NCI-H1105 (cell line): ENCODE data around the gene NEURL1B.

Experiments used
- DNase-seq: peaks from one replicate; lab custom pipeline; 2025; lab: John Stamatoyannopoulos, UW

The NEURL1B gene

DNA sequence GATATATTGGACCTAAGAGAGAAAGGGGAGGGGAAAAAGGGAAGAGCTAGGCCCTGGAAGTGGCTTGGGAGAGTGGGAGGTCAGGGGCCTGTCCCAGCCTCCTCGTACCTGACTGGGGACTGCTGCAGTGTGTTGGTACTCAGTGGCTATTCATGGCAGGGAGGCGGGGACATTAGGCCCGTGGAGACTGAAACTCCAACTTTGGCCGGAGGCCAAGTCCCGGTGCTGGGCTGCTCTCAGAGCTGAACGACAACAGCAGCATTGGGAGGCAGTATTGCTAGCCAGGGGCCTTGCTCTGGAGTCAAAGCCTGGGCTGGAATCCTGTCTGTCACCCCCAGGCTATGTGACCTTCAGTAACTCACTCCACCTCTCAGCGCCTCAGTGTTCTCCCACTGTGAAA lies 37.8 kb downstream of the NEURL1B start:
- DNase-seq, result peak; percentile 7

DNA sequence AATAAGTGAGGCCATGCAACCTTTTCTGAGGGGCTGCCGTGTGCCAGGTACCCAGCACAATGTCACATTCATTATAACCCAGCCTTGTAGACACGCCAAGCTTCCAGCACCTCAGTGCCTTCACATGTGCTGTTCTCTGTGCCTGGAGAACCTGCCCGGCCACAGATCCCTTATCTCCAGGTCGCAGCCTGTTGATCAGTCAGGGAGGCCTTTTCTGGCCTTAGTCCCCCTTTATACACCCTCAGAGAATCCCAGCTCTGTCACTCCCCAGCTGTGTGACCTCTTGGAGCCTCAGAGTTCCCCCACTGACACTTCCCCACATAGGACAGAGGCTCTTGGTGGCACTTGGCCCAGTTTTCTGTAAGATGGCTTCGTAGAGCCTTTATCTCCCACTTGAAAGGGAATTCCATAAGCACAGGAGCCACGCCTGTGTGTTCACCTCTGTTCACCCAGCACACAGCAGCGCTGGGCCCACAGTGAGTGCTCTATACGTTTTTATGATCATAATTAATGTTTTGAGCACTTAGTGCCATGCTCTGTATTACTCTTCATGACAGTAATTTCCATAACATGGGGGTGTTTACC lies 38.7 kb downstream of the NEURL1B start:
- no peak for DNase-seq

DNA sequence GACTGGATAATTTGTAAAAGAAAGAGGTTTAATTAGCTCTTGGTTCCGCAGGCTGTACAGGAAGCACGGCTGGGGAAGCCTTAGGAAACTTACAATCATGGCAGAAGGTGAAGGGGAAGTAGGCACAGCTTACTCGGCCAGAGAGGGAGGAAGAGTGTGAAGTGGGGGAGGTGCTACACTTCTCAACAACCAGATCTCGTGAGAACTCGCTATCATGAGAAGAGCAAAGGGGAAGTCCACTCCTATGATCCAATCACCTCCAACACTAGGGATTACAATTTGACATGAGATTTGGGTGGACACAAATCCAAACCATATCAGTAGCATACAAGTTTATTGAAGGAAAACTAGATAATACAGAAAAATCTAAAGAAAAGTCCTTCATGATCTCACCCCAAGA lies 39.9 kb downstream of the NEURL1B start:
- DNase-seq, result no peak

DNA sequence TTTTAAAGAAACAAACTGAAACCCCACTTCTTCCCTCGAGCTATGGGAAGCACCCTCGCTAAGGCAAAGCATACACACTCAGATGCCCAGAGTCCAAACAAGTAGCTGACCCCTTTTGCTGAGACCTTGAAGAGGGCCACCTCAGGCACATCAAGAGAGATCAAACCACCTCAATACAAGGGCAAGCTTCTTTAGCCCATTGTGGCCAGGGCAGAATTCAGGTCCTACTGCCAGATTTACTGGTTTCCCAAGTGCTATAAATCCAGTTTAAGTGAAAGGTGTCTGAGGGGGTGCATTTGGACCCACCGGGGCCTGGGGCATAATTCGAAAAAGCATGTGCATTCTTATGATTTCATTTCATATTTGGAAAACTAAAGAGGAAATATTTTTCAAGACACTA lies 40.4 kb downstream of the NEURL1B start:
- no peak for DNase-seq

DNA sequence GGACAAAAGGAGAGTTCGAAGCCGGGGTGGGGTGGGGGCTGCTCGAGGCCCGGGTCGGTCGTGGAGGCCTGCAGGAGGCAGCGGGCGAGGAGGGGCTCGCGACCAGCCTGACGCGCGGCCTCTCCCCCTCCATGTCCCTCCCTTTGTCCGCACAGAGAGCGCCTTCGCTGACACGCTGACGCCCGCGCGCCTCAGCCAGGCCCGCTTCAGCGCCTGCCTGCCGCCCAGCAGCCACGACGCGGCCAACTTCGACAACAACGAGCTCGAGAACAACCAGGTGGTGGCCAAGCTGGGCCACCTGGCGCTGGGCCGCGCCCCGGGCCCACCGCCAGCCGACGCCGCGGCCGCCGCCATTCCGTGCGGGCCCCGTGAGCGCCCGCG lies 42.2 kb downstream of the NEURL1B start:
- no peak for DNase-seq

DNA sequence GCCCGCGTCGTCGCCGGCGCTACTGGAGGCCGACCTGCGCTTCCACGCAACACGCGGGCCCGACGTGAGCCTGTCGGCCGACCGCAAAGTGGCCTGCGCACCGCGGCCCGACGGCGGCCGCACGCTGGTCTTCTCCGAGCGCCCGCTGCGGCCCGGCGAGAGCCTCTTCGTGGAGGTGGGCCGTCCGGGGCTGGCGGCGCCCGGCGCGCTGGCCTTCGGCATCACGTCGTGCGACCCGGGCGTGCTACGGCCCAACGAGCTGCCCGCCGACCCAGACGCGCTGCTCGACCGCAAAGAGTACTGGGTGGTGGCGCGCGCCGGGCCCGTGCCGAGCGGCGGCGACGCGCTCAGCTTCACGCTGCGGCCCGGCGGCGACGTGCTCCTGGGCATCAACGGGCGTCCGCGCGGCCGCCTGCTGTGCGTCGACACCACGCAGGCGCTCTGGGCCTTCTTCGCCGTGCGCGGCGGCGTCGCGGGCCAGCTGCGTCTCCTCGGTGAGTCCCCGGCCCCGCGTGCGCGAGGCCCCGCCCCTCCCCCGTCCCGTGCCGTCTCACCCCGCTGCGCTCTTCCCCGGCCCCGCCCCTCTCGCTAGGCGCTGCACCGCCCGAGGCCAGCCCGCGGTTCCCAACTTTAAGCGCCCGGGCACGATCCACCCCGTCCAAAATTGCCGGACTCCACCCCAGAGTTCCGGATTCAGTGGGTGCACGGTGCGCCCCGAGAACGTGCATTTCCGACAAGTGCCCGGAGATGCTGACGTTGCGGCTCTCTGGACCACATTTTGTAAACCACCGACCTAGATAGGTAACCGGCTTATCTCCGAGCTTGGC lies 42.8 kb downstream of the NEURL1B start:
- no peak for DNase-seq

DNA sequence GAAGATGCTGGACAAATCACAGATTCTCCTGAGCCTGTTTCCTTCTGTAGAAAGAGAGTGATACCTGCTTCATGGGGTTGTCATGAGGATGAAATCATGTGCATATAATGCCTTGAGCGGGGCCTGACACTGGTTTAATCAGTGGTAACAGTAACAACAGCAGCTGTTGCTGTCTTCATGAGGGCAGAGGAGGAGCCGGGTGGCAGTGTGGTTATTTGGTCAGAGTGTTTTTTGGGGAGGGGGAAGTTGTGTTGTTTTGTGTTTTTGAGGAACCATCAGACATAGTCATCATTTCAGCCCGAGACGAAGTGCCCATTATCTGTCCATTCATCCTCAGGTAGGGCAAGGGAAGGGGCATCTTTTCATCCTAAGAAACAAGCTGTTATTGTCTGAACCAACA lies 44.0 kb downstream of the NEURL1B start:
- no peak for DNase-seq

DNA sequence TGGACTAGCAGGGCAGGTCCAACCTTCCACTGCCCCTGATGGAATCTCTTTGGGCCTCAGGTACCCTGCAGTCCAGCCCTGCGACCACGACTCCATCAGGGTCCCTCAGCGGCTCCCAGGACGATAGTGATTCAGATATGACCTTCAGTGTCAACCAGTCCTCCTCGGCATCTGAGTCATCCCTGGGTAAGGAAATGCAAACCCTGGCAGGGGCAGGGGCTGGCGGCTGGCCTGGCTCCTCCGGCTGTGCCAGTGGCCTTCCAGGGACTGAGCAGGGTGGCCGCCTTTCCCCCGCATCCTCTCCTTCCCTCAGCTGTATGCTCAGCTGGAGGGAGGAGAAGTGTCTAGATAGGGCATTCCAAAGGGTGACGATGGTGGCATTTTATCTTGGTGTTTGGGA lies 45.0 kb downstream of the NEURL1B start:
- no peak for DNase-seq

DNA sequence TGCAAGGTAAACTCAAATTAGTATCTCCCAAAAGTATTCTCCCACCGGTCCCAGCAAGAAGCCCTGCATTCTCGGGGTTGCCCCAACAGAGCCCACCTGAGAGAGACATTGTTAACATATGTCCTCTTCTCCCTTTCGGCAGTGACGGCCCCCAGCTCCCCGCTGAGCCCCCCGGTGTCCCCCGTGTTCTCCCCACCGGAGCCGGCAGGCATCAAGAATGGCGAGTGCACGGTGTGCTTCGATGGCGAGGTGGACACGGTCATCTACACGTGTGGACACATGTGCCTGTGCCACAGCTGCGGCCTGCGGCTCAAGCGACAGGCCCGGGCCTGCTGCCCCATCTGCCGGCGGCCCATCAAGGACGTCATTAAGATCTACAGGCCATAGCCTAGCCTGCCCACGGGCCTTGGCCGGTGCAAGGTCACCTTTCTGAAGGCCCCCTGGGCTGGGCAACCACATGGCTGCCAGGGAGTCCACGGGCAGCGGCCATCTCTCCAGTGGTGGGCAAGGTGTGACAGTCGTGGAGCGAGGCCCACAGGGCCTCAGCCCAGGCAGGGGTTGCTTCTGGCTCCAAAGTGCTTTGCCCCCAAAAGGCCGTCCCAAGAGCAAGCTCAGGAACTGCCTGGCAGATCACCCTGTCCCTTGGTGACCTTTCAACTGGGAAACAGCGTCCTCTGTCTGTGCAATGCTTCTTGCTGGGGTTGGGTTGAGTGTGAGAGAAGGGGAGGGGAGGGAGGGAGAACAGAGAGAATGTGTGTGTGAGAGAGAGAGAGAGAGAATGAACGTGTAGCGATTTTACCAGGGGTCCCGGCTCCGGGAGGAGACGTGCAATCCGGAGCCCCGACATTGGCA lies 45.7 kb downstream of the NEURL1B start:
- no peak for DNase-seq

DNA sequence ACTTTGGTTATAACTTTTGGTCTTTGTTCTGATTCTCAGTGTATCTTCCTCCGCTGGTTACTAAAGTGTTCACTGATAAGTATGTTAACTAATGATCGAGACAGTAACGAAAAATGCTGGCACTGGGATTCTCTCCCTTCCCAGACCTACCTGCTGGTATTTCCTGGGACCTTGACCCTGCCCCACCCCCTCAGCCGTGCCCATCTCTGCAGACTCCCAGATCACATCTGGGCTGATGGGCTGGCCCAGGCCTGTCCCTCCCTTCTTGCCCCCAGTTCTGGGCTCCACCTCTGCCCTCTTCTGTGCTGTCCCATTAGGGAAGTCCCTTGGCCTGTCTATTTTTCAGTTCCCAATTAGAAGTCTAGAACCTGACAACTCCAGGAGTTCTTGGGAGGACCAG lies 46.9 kb downstream of the NEURL1B start:
- DNase-seq, result no peak

DNA sequence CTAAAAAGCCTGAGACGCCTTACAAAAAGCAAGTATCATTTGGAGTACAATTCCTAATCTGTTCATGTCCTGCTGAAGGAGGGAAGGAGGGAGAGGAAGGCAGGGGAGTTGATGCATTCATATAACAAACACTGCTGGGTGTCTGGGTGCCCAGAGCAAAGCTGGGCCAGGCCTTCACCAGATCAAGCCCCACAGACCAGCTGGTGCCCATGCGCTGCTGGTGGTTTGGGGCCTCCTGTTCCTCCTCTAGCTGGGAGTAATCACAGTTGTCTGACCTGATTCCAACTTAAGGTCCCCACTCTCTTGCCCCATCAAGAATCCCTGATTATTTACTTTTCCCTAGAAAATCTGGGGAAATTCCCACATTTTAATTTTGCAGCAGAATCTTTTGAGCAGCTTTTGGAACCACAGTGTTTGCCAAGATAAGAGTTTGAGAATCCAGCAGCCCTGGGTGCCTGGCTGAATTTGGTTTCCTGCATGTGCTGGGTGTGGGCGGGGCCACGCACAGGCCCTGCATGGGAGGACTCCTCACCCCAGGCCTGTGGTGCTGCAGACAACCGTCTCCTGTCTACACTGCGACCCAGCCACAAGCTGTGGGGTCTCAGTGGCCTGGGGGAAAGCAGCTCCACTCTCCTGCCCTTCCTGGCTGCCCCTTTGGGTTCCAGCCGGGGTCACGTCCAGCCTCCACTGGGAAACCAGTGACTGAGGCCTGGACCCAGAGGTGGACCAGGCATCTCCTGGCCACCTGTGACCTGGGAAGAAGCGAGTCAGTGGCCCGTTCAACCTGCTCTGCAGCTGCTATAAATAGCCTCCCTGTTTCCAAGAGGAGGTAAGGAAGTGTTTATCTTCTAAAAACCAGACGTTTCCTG lies 47.5 kb downstream of the NEURL1B start:
- no peak for DNase-seq

DNA sequence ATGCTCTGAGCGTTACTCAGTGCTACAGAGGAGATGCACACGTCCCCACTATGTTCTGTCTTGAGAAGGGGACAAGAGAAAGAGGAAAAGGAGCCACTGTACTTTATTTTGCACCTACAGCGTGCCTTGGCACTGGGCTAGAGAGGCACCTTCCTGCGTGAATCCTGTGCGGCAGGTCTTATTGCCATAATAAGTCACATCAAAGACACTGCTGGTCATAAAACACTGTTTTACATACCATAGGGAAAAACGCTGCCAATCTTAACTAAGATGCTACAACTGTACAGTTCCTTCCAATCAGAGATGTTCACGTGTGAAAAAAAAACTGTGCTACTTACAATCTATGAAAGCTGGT lies 48.1 kb downstream of the NEURL1B start:
- DNase-seq, result no peak

DNA sequence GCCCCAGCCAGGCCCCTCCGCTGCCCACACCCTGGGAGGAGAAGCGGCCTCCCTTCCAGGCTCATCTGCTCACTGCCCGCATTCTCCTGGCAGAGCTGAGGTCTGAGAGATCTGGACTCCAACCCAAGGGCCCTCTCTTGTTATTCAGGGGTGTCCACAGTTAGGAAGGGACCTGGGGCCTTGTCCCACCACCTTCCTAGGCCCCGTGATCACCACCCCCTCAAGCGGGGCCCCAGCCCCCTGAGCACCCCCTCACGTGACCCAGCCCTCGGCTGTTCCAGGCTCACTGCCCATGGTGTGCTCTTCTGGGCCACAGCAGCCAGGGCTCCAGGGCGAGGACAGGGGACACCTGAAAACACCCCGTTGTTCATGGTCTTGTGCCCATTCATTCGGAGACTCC lies 48.7 kb downstream of the NEURL1B start:
- DNase-seq, result no peak

DNA sequence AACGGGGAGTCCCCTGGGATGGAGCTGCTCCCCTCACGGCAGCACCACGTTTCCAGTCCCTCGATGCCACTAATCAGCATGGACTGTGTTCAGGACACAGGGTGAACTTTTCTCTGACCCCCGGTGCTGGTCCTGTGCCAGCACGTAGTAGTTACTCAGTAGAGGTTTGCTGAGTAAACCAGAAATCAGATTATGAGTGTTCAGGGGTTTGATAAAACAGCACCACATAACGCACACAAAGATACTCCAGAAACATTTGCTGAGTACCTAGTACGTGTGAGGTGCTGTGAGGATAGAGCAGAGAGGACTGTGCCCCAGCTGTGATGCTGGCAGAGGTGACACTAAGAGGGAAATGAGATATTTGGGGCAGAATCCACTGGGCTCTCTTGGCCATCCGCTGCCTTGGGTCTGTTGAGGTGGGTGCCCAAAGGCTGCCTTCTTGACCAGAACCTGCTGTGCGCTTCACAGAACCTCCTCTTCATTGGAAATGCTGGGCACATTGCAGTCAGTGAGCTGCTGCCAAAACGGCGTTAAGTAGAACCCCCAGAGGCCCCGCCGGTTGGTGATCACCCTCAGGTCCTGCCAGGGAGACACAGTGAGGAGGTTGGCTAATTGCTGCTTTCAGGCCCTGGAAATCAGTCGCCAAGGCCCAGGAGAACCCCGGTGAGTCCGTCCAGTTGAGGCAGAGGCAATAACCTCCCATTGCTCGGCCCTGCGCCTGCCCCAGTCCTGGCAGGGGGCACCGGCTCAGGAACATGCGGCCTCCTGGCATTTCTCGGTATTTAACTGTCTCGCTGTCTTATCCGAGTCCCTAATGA lies 49.4 kb downstream of the NEURL1B start:
- no peak for DNase-seq

DNA sequence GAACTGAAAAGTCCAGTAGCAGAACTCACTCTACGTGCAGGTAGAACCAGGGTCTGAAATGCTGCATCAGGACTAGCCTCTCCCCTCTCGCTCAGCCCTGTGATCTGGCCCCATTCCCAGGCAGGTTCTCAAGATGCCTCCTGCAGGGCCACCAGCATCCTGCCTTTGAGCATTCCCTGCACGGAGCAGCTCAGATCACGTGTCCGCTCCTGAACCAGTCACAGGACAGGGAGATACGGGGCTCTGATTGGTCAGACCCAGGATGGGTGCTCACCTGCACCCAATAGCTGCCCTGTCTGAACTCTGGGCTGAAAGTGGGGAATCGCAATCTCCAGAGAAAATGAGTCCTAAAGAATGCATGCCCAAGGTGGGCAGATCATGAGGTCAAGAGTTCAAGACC lies 50.8 kb downstream of the NEURL1B start:
- no peak for DNase-seq

DNA sequence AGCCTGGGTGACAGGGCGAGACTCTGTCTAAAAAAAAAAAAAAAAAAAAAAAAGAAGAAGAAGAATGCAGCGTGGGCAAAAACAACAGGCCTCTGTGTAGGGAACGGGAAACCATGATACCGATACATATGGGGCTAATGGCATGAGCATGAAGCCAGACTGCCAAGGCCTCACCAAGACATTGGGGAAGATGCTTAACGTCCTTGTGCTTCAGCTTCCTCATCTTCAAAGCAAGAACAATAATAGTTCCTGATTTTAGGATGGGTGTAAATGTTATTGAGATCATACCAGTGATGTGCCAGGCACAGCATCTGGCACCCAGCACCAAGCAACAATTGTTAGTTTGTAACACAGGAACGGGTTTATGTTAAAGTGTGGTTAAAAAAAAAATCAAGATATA lies 51.4 kb downstream of the NEURL1B start:
- no peak for DNase-seq

DNA sequence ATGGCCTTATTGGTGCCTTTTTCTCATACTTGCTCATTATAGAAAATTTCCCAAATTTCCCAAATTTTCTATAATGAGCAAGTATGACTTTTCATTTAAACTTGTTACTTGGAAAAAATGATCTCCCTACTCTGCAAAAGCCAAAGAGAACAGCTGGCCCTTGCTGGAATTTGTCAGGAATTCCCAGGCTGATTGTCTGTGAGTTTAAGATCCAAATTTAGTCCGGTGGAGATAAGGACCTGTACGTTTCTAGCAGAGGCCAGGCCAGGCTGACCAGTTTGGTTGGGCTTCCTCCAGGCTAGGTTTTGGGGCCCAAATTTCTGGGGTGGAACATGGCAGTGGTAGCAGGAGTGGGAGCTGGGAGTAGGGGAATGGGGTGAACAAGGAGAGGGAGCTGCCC lies 51.9 kb downstream of the NEURL1B start:
- DNase-seq, result no peak

DNA sequence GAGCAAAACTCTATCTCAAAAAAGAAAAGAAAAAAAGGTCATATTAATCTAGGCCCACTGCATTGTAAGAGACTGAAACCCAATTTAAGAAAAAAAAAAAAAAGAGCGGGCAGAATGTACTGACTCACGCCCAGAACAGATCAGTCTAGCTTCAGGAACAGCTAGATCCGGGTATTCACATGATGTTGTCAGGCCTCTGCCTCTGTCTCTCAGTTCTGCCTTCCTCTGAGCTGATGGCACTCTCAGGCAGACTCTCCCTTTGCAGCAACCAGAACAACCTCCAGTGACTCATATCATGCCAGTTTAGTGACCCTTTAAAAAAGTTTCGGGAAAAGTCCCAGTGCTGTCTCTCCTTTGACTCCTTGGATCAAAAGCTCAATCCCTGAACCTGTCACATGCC lies 53.0 kb downstream of the NEURL1B start:
- no peak for DNase-seq

DNA sequence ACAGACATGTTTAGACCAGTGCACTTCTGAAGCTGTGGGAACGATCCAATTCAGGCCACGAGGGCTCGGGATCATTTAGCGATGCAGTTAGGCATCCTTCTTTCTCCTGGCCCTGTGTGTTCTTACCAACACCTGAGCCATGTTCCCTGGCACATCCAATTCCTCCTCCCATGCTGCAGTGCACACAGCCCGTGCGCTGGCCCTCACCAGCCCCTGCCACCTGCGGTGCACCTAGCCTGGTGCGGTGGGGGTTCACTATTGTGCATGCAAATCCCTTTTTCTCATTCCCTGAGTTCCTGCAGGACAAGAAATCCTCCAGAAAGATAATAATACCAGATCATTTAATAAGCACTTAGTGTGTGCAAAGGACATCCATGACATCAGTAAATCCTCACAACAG lies 53.5 kb downstream of the NEURL1B start:
- no peak for DNase-seq

DNA sequence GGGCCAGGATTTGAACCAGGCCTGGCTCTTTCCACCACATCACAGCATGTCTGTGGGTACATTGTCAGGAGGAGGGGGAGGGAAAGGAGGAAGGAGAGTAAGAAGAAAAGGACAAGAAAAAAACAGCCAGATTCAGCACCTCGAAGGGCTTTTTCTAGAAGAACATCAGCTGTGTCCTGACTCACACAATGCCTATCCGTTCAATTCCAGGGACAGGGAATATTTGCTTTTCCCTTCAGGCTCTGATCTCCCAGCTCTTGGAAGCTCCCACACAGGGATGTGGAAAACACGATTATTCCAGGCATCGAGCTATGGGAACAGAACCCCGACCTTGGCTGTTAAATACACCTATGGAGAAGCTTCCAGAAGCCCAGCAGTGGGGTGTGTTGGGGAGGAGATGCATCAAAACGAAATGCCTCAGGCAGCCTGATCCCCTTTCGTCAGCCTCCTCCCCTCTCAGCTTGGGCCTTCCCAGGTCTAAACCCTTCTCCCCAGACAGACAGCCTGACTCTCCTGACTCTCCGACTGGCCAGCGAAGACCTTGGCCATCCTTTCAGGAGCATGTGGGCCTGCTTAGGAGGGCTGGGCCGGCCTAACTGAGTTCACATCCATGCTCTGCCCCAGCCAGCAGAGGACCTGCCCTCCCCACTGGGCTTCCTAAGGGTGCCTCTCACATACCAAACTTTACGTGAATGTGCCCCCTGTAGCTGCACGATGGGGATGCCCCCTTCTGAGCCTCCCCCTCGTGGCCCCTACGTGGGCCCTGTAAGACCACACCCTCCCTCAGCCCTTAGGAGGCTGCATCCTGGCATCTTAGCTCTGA lies 54.4 kb downstream of the NEURL1B start:
- DNase-seq, result no peak
